Chondrocyte (in vitro differentiated cells): Measurements from ENCODE around the gene SLC26A3. TPM values are rescaled to one million over a fixed set of nuclear protein-coding genes. Genes with fewer than 3 reads are reported as not detected.

ENCODE experiments used
- DNase-seq: peaks from one replicate; pipeline ENCODE4 v3.0.0; 2021; ENCODE audit warnings: mixed read lengths, low spot score
- H3K27ac Mint-ChIP-seq: one replicate; pipeline ENCODE4 v1.8.0; 2021; ENCODE audit warnings: mild to moderate bottlenecking, moderate library complexity, mixed read lengths; ENCODE audit not compliant: unreplicated experiment
- H3K27me3 Mint-ChIP-seq: 2 replicates; pipeline ENCODE4 v1.8.0; 2021; ENCODE audit warnings: low read depth, mixed read lengths
- H3K36me3 Mint-ChIP-seq: 2 replicates; pipeline ENCODE4 v1.8.0; 2021; ENCODE audit warnings: low read depth, mixed read lengths
- H3K4me1 Mint-ChIP-seq: 2 replicates; pipeline ENCODE4 v1.8.0; 2021; ENCODE audit warnings: low read depth, mild to moderate bottlenecking, mixed read lengths
- H3K4me3 Mint-ChIP-seq: one replicate; pipeline ENCODE4 v1.8.0; 2021; ENCODE audit warnings: mild to moderate bottlenecking, moderate library complexity, mixed read lengths; ENCODE audit not compliant: unreplicated experiment
- H3K9me3 Mint-ChIP-seq: 2 replicates; pipeline ENCODE4 v1.8.0; 2021; ENCODE audit warnings: low read depth, mixed read lengths
- CTCF ChIP-seq: fragments of 200-600 bp; sonication (generic); IDR thresholded peaks from 2 replicates; pipeline ENCODE4 v1.5.0; 2021; ENCODE audit warnings: antibody characterized with exemption, mild to moderate bottlenecking, moderate library complexity
- total RNA-seq: library from RNA; stranded (reverse); gene quantifications from 3 replicates; pipeline ENCODE4 v1.2.1, GENCODE V29; 2021

SLC26A3 gene
- total RNA-seq, 1 donor from 2014 or later, result not detected

GRCh38 chr7:107816011-107816566 is 13.1 kb upstream of the SLC26A3 start:
- H3K36me3 Mint-ChIP-seq, result peaks cover 1% of the 10 kb centered on the region
- no peaks in the 10 kb centered on the region for H3K9me3 Mint-ChIP-seq
- peaks cover 16% of the 10 kb centered on the region for H3K27me3 Mint-ChIP-seq
- peaks cover 12% of the 10 kb centered on the region for H3K4me1 Mint-ChIP-seq
- DNase-seq, result no peak
- no peak overlapping the region for H3K4me3 Mint-ChIP-seq
- no peak for TF ChIP-seq CTCF
- H3K27ac Mint-ChIP-seq, result peak overlapping the region; percentile 33

GRCh38 chr7:107815254-107815882 is 12.3 kb upstream of the SLC26A3 start:
- TF ChIP-seq CTCF, result no peak
- Mint-ChIP-seq H3K4me1 (peaks cover 12% of the 10 kb centered on the region), H3K4me3 (no peak overlapping the region), H3K27ac (no peak overlapping the region), H3K36me3 (peaks cover 1% of the 10 kb centered on the region), H3K27me3 (peaks cover 10% of the 10 kb centered on the region), H3K9me3 (no peaks in the 10 kb centered on the region)
- DNase-seq, result no peak

GRCh38 chr7:107813524-107813923 is 10.5 kb upstream of the SLC26A3 start:
- no peak for TF ChIP-seq CTCF
- no peaks in the 10 kb centered on the region for H3K9me3 Mint-ChIP-seq
- H3K4me3 Mint-ChIP-seq, result no peak overlapping the region
- H3K36me3 Mint-ChIP-seq, result peaks cover 1% of the 10 kb centered on the region
- H3K27ac Mint-ChIP-seq, result no peak overlapping the region
- H3K4me1 Mint-ChIP-seq, result peaks cover 12% of the 10 kb centered on the region
- H3K27me3 Mint-ChIP-seq, result peaks cover 2% of the 10 kb centered on the region
- no peak for DNase-seq

- H3K36me3 Mint-ChIP-seq, result no peaks in the 10 kb centered on the region
- no peak for DNase-seq
- no peak overlapping the region for H3K4me3 Mint-ChIP-seq
- no peak for TF ChIP-seq CTCF
- no peak overlapping the region for H3K27ac Mint-ChIP-seq
- peaks cover 2% of the 10 kb centered on the region for H3K27me3 Mint-ChIP-seq
- no peaks in the 10 kb centered on the region for H3K9me3 Mint-ChIP-seq
- H3K4me1 Mint-ChIP-seq, result peaks cover 12% of the 10 kb centered on the region
Measured at GRCh38 chr7:107811934-107812333, 8.9 kb upstream of the SLC26A3 start.

- Mint-ChIP-seq H3K27me3 (peaks cover 2% of the 10 kb centered on the region), H3K9me3 (no peaks in the 10 kb centered on the region), H3K36me3 (no peaks in the 10 kb centered on the region), H3K27ac (no peak overlapping the region), H3K4me1 (peaks cover 4% of the 10 kb centered on the region), H3K4me3 (no peak overlapping the region)
- TF ChIP-seq CTCF, result no peak
- DNase-seq, result no peak
Measured at GRCh38 chr7:107810626-107811025, 7.6 kb upstream of the SLC26A3 start.
